Measurements from ENCODE around the gene SDR9C7. TPM values are rescaled to one million over a fixed set of nuclear protein-coding genes. Genes with fewer than 3 reads are reported as not detected.
"Not testable (repeated sequence)": the region's sequence is repeated elsewhere in the genome, so short reads cannot be mapped to it uniquely, and the experiment has no call there.

The SDR9C7 gene
- total RNA-seq, 3 donors from 2014 or later (not counting 1 experiment from before 2014, with no cell fraction given), result 0.20 TPM; not detected in 2

DNA sequence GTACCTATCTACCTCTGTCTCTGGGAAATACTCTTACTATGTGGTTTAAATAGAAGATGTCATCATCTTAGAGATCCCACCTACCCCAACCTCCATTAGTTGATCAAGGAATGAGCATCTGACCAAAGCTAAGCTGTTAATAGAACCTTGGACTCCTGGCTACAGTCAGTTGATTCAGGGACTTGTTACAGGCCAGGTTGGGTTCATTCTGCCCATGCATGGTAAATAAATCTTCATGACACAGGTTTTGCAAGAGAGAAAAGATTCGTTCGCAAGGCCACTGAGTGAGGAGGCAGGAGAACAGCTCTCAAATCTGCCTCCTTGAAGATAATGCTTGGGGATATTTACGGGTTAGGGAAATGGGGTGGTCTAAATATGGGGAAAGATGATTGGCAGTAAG is 19.5 kb downstream of the SDR9C7 start:
- Mint-ChIP-seq H3K27me3 (ENCODE audit: low read depth in 2 of 2) (peaks cover 20 to 39% of the 10 kb centered on the region in 2 donors), H3K36me3 (no peaks in the 10 kb centered on the region), H3K4me1 (no peaks in the 10 kb centered on the region), H3K4me3 (no peak overlapping the region), H3K9me3 (no peaks in the 10 kb centered on the region), H3K27ac (no peak overlapping the region)
- H3K27me3 ChIP-seq (ENCODE audit: control insufficient read depth, insufficient read depth, low read length), result no peaks in the 10 kb centered on the region
- WGBS (ENCODE audit: insufficient coverage), result 92% methylated on average over 3 of the region's 3 CpGs
- H3K4me3 ChIP-seq (ENCODE audit: low read length), result no peak overlapping the region
- no peak for DNase-seq
- ATAC-seq, result no peak
- peaks cover 3% of the 10 kb centered on the region for H3K9me3 ChIP-seq (ENCODE audit: control insufficient read depth, insufficient read depth, low read length)
- H3K27ac ChIP-seq (ENCODE audit: low read length), result no peak overlapping the region
- intact Hi-C loops (cut with micrococcal nuclease), result no loop called here
- TF ChIP-seq, protein P1, sequence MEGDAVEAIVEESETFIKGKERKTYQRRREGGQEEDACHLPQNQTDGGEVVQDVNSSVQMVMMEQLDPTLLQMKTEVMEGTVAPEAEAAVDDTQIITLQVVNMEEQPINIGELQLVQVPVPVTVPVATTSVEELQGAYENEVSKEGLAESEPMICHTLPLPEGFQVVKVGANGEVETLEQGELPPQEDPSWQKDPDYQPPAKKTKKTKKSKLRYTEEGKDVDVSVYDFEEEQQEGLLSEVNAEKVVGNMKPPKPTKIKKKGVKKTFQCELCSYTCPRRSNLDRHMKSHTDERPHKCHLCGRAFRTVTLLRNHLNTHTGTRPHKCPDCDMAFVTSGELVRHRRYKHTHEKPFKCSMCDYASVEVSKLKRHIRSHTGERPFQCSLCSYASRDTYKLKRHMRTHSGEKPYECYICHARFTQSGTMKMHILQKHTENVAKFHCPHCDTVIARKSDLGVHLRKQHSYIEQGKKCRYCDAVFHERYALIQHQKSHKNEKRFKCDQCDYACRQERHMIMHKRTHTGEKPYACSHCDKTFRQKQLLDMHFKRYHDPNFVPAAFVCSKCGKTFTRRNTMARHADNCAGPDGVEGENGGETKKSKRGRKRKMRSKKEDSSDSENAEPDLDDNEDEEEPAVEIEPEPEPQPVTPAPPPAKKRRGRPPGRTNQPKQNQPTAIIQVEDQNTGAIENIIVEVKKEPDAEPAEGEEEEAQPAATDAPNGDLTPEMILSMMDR (IDR thresholded peaks at IDR 0.05), result no peak
- no peaks in the 10 kb centered on the region for H3K36me3 ChIP-seq (ENCODE audit: control insufficient read depth, insufficient read depth, low read length)
- no peaks in the 10 kb centered on the region for H3K4me1 ChIP-seq (ENCODE audit: control insufficient read depth, insufficient read depth, low read length)

DNA sequence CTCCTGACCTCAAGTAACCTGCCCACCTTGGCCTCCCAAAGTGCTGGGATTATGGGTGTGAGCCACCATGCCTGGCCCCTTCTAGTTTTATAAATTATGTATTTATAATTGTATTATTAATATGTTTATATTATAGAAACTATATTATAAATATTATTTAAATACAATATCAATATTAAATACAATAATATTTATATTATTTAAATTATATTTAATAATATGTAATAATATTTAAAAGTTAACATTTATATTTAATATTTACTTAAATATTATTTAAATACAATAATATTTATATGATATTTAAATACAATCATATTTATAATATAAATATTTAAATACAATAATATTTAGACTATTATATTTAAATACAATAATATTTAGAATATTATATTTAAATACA is 20.0 kb downstream of the SDR9C7 start:
- H3K27me3 ChIP-seq (ENCODE audit: control insufficient read depth, insufficient read depth, low read length), result no peaks in the 10 kb centered on the region
- no peak overlapping the region for H3K27ac ChIP-seq (ENCODE audit: low read length)
- H3K9me3 ChIP-seq (ENCODE audit: control insufficient read depth, insufficient read depth, low read length), result peaks cover 8% of the 10 kb centered on the region
- intact Hi-C loops (cut with micrococcal nuclease), result no loop called here
- H3K36me3 ChIP-seq (ENCODE audit: control insufficient read depth, insufficient read depth, low read length), result no peaks in the 10 kb centered on the region
- Mint-ChIP-seq H3K27me3 (ENCODE audit: low read depth in 2 of 2) (peaks cover 20 to 39% of the 10 kb centered on the region in 2 donors), H3K4me1 (no peaks in the 10 kb centered on the region), H3K36me3 (no peaks in the 10 kb centered on the region), H3K4me3 (no peak overlapping the region), H3K27ac (no peak overlapping the region), H3K9me3 (no peaks in the 10 kb centered on the region)
- H3K4me3 ChIP-seq (ENCODE audit: low read length), result no peak overlapping the region
- TF ChIP-seq, protein P1 (IDR thresholded peaks at IDR 0.05), result no peak
- no peaks in the 10 kb centered on the region for H3K4me1 ChIP-seq (ENCODE audit: control insufficient read depth, insufficient read depth, low read length)
- DNase-seq (no peak), ATAC-seq (no peak)

DNA sequence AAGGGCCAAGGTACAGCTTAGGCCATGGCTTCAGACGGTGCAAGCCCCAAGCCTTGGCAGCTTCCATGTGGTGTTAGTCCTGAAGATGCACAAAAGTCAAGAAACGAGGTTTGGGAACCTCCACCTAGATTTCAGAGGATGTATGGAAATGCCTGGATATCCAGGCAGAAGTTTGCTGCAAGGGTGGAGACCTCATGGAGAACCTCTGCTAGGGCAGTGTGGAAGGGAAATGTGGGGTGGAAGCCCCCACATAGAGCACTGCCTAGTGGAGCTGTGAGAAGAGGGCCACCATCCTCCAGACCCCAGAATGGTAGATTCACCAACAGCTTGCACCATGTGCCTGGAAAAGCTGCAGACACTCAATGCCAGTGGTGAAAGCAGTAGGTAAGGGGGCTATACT is 24.8 kb downstream of the SDR9C7 start:
- H3K27ac Mint-ChIP-seq; H3K27ac ChIP-seq (ENCODE audit: low read length); H3K9me3 ChIP-seq (ENCODE audit: control insufficient read depth, insufficient read depth, low read length); H3K27me3 ChIP-seq (ENCODE audit: control insufficient read depth, insufficient read depth, low read length); H3K4me1 ChIP-seq (ENCODE audit: control insufficient read depth, insufficient read depth, low read length); H3K4me3 ChIP-seq (ENCODE audit: low read length); H3K36me3 ChIP-seq (ENCODE audit: control insufficient read depth, insufficient read depth, low read length); H3K9me3 Mint-ChIP-seq; H3K4me1 Mint-ChIP-seq; H3K36me3 Mint-ChIP-seq; ATAC-seq; H3K4me3 Mint-ChIP-seq; DNase-seq; intact Hi-C loops (cut with micrococcal nuclease): not testable (repeated sequence)
- peaks cover 8 to 11% of the 10 kb centered on the region in 2 donors for H3K27me3 Mint-ChIP-seq (ENCODE audit: low read depth in 2 of 2)
- 64% methylated on average over 2 of the region's 2 CpGs for WGBS (ENCODE audit: insufficient coverage)

DNA sequence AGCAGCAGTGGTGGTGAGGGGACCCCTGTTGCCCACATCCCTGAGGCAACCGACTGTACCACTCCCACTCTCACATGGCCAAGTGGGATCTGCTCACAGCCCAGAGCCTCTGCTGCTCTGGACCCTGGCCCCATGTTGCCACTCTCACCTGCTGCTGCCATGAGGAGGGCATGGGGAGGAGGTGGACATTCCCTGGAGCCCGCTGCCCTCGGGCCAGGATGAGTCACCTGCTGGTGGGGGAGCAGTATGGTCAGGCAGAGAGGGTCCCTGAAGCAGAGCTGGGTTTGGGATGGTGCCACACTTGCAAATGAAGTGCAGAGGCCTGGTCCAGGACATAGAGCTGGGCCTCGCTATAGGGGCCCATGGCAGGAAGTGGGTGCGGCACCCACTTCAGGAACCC is 26.1 kb downstream of the SDR9C7 start:
- Histone ChIP-seq H3K4me1 (ENCODE audit: control insufficient read depth, insufficient read depth, low read length) (no peaks in the 10 kb centered on the region), H3K36me3 (ENCODE audit: control insufficient read depth, insufficient read depth, low read length) (no peaks in the 10 kb centered on the region), H3K4me3 (ENCODE audit: low read length) (no peak overlapping the region), H3K27ac (ENCODE audit: low read length) (no peak overlapping the region), H3K27me3 (ENCODE audit: control insufficient read depth, insufficient read depth, low read length) (no peaks in the 10 kb centered on the region), H3K9me3 (ENCODE audit: control insufficient read depth, insufficient read depth, low read length) (peaks cover 13% of the 10 kb centered on the region)
- no peak for ATAC-seq
- Mint-ChIP-seq H3K4me3 (no peak overlapping the region), H3K27ac (no peak overlapping the region), H3K27me3 (ENCODE audit: low read depth in 2 of 2) (peaks cover 8 to 11% of the 10 kb centered on the region in 2 donors), H3K4me1 (no peaks in the 10 kb centered on the region), H3K36me3 (no peaks in the 10 kb centered on the region), H3K9me3 (no peaks in the 10 kb centered on the region)
- no peak for DNase-seq
- intact Hi-C loops (cut with micrococcal nuclease), result no loop called here
- 80% methylated on average over 5 of the region's 5 CpGs for WGBS (ENCODE audit: insufficient coverage)
- TF ChIP-seq, protein P1 (IDR thresholded peaks at IDR 0.05), result no peak
